GM12874 (cell line): ENCODE results near the gene TALDO1.

Source experiments
- CTCF ChIP-seq: IDR thresholded peaks from 2 replicates; pipeline ENCODE4 v1.5.1; 2011; ENCODE audit warnings: low read depth, mild to moderate bottlenecking, control low read depth, low read length, moderate library complexity; ENCODE audit not compliant: insufficient read depth

TALDO1 gene

GRCh38 chr11:776263-776560 is 28.9 kb downstream of the TALDO1 start:
- no peak for TF ChIP-seq CTCF

- TF ChIP-seq CTCF = no peak
These were observed 29.5 kb downstream of the TALDO1 start for GRCh38 chr11:776561-777287.

- no peak for TF ChIP-seq CTCF
These were observed 30.3 kb downstream of the TALDO1 start, which contains the start of gene GATD1 for GRCh38 chr11:777288-778255. Gene GATD1 (minus strand): TSS chr11:777487. CDS start chr11:777462, 25 bp downstream.

- TF ChIP-seq CTCF = no peak
These were observed 32.0 kb downstream of the TALDO1 start for GRCh38 chr11:778976-779954.

DNA sequence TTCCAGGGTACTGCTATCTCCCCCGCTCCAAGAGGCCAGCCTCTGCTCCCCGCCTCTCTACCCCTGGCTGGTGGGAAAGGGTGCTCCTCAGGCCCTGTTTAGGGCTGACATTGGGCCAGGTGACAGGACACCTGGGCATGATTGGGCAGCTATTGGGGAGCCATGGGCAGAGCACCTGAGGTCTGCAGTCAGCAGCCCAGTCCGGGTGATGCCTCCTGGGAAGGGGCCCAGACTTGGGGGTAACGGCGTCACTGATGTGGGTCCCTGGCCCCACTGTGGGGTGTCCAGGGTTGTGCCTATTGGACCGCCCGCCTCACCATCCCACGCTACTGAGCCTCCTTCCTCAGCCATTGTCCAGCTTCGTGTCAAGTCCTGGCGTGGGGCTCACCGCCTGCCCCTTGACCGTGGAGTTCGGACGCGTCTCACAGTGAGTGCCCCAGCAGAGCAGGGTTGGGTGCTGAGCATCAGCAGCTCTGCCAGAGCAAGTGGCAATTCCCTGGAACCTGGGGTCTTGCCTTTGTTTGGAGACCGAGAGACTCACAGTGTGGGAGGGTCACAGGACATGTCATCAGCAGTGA is 32.8 kb downstream of the TALDO1 start:
- TF ChIP-seq CTCF = no peak

- TF ChIP-seq CTCF = no peak
These were observed 35.3 kb downstream of the TALDO1 start for GRCh38 chr11:782264-783174.
